ENCODE measurements around the gene CCND1. TPM values are rescaled to one million over a fixed set of nuclear protein-coding genes. Genes with fewer than 3 reads are reported as not detected.

The CCND1 gene
- total RNA-seq, 2 donors from 2014 or later, result 91.8 to 101 TPM

GRCh38 chr11:69655479-69656428 is 14.8 kb downstream of the CCND1 start:
- H3K4me3 ChIP-seq, result no peak overlapping the region
- no peak overlapping the region for H3K27ac ChIP-seq
- H3K9me3 ChIP-seq, result no peaks in the 10 kb centered on the region
- peaks cover 33% of the 10 kb centered on the region for H3K36me3 ChIP-seq
- DNase-seq (ENCODE audit: low spot score), result no peak
- H3K27me3 ChIP-seq, result no peaks in the 10 kb centered on the region
- no peak for TF ChIP-seq CTCF (IDR thresholded peaks at IDR 0.05)
- no peaks in the 10 kb centered on the region for H3K4me1 ChIP-seq

DNA sequence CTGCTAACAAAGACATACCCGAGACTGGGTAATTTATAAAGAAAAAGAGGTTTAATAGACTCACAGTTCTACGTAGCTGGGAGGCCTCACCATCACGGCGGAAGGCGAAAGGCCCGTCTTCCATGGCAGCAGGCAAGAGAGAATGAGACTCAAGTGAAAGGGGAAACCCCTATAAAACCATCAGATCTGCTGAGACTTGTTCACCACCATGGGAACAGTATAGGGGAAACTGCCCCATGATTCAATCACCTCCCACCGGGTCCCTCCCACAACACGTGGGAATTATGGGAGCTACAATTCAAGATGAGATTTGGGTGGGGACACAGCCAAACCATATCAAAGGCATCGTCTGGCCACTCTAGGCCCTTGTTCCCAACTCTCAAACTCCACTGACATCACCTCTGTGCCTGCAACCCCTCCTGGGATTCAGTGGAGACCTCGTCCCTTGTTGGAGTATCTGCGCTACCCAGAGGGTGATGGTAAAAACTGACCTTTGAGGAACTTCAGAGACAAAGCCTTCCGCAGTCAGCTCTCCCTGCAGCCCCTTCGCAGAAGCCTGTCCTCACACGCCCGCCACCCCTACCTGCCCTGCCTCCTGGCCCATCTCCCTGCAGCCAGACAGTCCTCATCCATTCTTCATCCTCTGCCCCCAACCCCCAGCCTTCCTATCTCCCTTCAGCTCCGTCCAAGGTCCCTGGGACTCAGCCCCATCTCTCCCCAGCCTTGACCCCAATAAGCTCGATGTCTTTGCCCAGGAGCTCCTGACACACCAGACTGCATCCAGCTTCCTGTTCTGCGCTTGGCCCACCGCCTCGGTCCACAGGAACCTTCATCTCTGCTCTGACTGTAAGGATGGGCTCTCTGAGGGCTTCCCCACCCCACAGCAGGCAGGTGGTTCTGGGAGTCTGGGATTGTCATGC is 15.8 kb downstream of the CCND1 start:
- Histone ChIP-seq H3K4me1 (no peaks in the 10 kb centered on the region), H3K27ac (no peak overlapping the region), H3K9me3 (no peaks in the 10 kb centered on the region), H3K27me3 (no peaks in the 10 kb centered on the region), H3K4me3 (no peak overlapping the region), H3K36me3 (peaks cover 22% of the 10 kb centered on the region)
- TF ChIP-seq CTCF (IDR thresholded peaks at IDR 0.05), result no peak
- no peak for DNase-seq (ENCODE audit: low spot score)

DNA sequence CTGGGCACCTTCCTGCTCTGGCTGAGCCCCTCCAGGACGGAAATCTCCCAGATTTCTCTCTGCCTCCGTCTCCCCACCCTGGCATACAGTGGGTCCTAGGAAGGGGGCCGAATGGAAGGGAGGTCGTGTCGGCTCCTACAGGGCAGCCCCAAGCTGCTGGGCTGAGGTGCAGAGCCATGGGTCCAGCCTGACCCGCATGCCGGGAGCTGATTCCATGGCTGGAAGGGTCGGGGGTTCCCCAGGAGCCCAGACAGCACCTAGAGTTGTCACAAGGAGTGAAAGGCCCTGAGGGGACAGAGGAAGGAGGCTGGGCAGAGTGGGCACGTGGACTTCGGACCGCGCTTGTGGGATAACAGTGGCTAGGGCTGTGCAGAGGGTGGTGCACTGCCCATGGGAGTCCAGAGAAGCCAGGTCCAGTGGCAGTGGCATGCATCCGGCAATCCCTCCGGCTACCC is 16.5 kb downstream of the CCND1 start:
- TF ChIP-seq CTCF (IDR thresholded peaks at IDR 0.05), result no peak
- no peak overlapping the region for H3K27ac ChIP-seq
- no peaks in the 10 kb centered on the region for H3K4me1 ChIP-seq
- no peaks in the 10 kb centered on the region for H3K9me3 ChIP-seq
- H3K4me3 ChIP-seq, result no peak overlapping the region
- DNase-seq (ENCODE audit: low spot score), result no peak
- peaks cover 15% of the 10 kb centered on the region for H3K36me3 ChIP-seq
- no peaks in the 10 kb centered on the region for H3K27me3 ChIP-seq

DNA sequence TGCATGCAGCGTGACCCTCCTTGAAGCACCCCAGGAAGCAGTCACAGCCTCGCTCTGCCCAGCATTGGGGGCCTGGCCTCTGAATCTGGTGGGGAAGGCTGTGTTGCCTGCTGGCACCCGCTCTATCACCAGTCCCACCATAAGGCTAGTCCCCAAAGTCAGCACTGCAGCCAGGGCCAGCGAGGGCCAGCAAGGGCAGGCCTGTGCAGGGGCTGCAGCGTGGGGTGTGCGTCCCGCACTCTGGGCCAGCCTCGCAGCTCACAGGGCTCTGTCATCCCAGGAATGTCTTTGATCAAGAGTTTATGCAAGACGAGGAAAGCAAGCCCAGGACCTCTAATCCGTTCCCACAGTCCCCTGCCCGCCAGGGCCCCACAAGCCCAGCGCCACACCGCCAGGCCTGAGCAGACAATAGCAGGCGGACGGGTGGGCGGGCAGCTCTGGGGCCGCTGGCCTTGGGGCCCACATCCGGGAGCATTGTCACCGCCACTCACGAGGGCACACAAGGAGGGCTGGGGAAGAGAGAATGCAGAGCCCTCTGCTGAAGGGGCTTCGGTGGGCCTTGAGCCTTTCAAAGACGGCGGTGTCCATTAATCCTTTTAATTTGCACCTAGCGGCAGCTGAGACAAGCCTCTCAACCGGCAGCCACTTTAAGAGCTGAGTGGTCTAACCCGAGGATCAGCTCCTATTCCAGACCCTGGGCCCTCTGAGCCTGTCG is 17.1 kb downstream of the CCND1 start:
- no peaks in the 10 kb centered on the region for H3K4me1 ChIP-seq
- peaks cover 11% of the 10 kb centered on the region for H3K36me3 ChIP-seq
- H3K27me3 ChIP-seq, result no peaks in the 10 kb centered on the region
- no peak overlapping the region for H3K4me3 ChIP-seq
- H3K9me3 ChIP-seq, result no peaks in the 10 kb centered on the region
- TF ChIP-seq CTCF (IDR thresholded peaks at IDR 0.05), result no peak
- no peak overlapping the region for H3K27ac ChIP-seq
- DNase-seq (ENCODE audit: low spot score), result no peak

GRCh38 chr11:69658626-69659450 is 17.9 kb downstream of the CCND1 start:
- H3K27me3 ChIP-seq, result no peaks in the 10 kb centered on the region
- H3K4me1 ChIP-seq, result no peaks in the 10 kb centered on the region
- H3K4me3 ChIP-seq, result no peak overlapping the region
- no peak for TF ChIP-seq CTCF (IDR thresholded peaks at IDR 0.05)
- DNase-seq (ENCODE audit: low spot score), result no peak
- no peak overlapping the region for H3K27ac ChIP-seq
- H3K9me3 ChIP-seq, result no peaks in the 10 kb centered on the region
- peaks cover 12% of the 10 kb centered on the region for H3K36me3 ChIP-seq
